ENCODE measurements around the gene FRMD4A.
"Not testable (repeated sequence)": the region's sequence is repeated elsewhere in the genome, so short reads cannot be mapped to it uniquely, and the experiment has no call there.

The FRMD4A gene

DNA sequence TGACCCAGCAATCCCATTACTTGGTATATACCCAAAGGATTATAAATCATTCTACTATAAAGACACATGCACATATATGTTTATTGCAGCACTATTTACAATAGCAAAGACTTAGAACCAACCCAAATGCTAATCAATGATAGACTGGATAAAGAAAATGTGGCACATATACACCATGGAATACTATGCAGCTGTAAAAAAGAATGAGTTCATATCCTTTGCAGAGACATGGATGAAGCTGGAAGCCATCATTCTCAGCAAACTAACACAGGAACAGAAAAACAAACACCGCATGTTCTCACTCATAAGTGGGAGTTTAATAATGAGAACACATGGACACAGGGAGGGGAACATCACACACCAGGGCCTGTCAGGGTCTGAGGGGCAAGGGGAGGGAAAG, 434.6 kb downstream of the FRMD4A start:
- DNase-seq: not testable (repeated sequence)

DNA sequence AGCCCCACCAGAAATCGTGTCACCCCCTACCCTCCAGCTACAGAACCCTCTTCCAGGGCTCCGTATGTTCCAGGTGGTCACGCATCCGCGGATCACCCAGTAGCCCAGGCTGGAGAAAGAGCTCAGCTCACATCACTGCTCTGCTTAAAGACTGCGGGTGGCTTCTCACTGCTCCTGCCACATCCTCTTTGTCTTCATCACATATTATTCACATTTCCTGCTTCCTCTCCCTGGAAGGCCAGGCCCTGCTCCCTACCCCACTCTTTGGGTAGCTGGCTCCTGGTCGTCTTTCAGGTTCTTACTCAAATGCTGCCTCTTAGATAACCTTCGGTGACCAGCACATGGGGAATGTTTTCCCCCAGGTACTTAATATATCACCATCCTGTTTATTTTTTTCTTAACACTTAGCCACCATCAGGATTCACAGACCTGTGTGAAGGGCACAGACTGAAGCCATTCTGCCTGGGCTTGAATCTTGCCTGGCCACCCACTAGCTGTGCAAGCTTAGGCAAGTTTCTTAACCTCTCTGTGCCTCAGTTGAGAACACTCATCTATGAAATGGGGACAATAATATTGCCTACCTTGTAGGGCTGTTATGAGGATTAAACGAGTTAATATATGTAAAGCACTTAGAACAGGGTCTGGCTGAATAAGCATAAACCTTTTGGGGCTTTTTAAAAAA, 436.2 kb downstream of the FRMD4A start:
- DNase-seq: no peak

DNA sequence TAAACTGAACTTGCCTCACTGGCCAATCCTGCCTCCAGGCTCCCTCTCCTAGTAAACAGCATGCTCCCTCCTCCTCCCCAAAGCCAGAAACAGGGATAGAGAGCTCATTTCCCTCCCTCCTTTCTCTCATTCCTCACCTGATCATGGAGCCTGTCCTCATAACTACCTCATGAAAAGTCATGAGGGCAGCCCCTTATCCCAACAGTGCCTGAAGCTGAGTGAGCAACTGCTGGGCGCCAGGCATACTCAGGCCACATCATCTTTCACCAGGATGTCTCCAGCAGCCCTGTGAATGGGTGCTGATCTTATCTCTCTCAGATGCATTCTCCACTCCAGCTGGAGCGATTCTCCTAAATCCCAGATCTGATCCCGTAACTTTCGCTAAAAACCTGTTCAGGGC, 436.8 kb downstream of the FRMD4A start:
- no peak for DNase-seq

DNA sequence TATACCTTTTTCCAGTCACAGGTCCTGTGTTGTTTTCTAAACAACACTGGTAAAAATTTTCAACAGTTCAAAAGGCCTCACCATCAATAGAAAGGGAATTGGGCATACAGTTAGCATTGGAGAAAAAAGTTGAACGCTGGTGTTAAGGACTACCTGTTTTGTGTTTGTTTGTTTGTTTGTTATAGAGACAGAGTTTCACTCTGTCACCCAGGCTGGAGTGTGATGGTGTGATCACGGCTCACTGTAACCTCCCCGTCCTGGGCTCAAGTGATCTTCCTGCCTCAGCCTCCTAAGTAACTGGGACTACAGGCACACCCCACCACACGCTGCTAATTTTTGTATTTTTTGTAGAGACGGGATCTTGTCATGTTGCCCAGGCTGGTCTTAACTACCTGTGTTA, 437.9 kb downstream of the FRMD4A start:
- no peak for DNase-seq

DNA sequence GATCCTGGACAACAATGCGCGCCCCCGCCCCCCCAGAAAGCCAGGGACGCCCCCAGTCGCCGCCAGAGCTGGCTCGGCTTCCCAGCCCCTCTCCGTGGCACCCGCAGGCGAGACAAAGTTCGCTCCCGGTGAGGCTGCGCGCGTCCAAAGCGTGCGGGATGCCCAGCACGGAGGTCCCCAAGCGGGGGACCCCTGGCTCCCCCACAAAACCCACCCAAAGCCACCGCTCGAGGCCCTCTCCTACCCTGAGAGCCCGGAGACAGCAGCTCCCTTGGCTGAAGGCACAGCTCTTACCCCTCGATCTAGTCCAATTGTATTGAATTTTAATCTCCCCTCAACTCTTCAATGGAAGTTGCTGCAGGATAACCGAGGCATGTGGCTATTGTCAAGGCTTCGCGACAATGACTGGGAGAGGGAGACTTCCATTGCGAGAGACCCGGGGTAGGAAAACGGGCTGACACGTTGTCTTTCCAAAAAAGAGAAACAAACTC, 438.7 kb downstream of the FRMD4A start:
- DNase-seq: no peak

DNA sequence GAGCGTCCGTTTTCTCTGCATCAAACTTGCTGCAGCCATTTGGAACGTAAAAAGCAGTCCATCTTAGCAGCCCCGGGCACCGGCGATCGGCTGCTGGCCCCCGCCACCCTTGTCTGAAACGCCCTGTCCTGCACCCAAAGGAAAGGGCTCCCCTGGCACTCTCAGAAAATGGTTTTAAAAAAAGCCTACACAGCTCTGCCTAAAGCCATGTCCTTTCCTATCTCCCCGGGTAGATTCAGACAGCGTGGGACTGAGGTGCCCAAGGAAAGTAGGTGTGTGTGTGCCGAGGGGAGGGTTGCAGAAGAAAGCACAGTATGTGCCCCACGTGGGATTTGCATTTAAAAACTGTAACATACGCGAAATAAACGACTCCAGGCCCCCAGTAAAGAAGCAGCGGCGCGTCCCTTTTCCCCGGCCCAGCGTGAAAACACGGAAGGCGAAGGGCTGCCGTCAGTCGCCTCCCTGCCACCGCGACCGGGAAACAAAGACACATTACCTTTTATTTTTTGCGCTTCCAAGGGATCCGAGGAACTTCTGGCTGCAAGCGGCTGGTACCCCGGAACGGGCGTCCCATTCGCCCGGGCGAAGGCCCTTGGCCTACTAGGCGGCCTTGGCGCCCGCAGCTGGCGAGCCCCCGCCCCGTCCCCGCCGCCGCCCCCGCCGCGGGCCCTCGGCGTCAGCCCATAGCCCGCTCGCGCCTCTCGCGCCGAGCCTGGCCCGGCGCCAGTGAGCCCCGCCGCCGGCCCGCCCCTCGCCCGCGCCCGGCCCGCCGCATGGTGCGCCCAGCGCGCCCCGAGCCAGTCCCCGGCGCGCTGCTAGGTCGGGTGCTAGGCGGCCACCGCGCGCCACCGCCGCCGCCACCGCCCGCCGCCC, 439.4 kb downstream of the FRMD4A start:
- no peak for DNase-seq

DNA sequence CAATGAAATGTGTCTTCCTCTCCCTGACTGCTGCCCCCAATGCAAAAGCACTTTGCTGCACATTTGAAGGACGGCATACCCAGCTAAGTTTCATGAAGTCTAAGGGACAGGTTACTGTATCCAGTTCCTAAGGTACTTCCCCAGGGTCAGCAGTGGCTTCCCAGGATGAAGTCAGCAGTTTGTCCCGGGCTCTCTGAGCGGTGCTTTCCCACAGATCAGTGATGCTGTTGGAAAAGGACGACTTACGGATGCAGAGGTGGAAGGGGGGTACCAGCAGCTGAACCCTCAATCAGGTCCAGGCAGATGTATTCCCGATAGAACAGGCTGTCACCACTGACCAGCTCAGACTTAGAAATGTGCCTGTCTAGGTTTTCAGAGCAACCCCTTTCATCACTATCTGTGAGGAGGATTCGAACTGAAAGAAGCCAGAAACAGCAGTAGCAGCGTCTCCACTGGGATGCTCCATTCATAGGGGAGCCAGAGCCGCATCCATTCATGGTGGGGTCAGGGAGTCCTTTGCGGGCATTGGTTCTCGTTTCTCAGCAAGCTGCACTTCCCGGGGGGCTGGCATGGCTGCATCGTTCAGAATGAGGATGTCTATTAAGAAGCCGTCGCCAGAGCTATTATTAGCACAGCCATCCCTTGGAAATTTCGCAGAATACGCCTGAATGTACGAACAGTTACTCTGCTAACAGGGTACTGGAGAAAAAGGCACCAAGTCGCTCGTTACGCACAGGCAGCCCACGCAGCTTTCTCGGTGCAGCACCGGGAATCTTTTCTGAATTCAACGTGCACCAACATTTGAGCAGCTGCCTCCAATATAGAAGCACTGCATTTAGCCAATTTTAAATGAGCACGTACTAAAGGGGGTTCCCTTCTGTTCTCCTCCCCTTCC, 440.2 kb downstream of the FRMD4A start:
- no peak for DNase-seq

DNA sequence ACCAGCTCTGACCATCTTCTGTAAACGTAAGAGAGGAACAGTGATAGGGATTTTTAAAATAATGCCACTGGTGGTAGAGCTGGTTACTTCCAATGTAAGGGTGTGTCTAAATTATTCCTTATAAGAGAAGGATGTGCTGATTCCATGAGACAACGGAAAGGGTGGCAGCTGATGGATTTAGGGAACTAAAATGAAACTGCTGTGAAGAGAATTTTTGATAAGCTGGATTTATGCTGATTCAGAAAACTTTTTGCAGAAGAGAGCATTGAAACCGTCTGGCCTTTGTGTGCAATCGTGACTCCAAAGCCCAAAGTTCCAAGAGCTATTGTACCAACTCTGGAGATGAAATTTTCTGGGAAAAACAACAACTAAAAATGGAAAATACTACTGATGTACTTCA, 443.0 kb downstream of the FRMD4A start:
- no peak for DNase-seq

DNA sequence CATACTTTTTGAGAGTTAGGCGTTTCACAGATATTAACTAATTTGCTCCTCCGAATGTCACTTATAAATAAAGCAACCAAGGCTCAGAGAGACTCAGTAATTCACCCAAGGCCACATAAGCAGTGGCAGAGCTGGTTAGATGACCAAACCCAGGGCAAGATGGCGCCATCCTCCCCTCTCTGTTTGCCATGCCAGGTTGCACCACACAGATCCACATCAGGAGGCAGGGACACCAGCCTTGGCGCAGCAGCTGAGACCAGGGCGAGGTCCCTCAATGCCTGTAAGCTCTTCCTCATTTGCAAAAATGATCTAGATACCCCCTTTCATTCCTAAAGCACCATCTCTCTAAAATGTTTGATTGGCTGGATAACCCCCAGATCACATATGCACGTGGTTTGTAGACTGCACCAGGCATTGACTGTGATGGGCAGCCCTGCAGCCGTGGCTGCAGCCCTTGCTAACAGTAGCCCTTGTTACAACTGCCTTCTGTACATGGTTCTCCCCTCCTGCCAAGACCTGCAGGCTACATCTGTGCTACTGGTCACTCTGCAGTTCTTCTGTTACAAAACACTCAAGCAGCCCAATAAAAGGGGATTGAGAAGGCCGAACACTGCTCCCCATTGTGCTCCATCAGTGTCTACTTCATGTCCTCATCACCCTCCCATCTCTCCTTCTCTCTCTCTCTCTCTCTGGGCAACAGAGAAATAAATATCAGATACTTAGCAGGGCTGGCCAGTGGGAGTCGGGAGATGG, 445.3 kb downstream of the FRMD4A start:
- DNase-seq: no peak

DNA sequence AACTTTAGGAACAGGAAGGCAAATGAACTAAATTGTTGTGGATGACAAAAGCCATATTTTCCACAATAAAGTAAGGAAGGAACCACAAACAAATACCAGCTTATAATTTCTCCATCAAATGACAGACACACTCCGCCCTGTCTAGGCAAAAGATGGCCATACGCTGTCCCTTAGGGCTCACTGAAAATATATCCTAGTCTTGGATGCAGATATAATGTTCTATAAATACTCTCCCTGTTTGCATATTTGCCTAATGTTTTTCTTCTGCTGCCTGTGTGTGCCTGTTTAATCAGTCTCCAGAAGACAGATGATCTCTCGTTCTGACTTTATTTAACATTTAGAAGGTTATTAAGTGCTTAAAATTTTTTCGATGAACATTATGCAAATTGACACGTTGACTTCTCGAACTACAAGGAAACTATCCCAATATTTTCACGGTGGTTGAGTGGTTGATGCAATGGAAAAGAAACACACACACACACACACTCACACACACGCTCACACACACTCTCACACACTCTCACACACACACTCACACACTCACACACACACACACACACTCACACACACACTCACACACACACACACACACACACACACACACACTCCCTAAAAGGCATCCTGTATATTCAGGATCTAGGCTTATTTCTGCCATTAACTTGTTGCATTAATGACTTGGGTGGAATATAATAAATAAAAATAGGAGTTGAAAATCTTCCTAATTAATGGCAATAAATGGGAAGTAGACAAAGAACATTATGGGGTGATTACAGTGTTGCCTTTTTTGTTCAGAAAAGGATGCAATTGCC, 446.9 kb downstream of the FRMD4A start:
- DNase-seq: no peak

DNA sequence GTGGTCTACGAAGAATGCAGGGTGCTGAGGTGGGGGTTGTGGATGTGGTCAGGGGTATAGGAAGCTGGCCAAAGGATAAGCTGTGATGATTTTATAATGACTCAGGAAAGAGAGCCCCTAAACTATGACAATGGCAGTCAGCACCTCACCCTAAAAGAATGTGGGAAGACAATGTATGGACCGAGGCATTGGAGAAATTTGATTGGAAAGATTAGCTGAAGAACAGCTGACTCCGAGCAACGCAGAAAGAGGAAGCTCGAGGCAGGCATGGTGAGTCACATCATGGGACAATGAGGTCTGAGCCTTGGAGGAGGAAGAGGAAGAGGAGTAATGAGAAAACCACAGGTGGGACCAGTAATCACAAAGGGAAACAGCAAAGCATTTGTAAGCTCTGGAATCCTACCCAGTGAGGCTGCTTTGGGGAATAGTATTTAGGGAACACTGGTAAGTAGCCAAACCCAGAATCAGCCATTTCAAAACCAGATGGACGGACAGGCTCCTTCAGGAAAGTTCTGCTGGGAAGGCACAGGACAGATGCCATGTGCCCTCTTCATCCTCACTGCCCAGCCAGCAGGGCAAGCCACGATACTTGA, 448.5 kb downstream of the FRMD4A start:
- DNase-seq: peak; percentile 2

DNA sequence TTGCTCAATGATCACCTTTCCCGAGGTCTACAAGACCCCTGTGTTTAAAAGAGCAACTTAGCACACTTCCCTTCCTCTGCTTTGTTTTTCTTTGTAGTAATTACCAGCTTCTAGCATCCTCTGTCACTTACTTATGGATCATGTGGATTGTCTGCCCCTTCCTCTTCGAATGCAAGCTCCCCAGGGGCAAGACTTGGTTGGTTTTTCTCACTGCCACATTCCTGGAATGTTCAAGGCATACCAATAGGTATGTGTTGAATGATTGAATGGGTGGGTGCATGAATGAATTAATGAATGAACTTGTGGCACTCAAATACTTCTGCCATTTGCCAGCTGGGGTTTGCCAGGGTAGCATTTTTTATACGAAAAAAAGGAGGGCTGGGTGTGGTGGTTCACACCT, 450.0 kb downstream of the FRMD4A start:
- no peak for DNase-seq

DNA sequence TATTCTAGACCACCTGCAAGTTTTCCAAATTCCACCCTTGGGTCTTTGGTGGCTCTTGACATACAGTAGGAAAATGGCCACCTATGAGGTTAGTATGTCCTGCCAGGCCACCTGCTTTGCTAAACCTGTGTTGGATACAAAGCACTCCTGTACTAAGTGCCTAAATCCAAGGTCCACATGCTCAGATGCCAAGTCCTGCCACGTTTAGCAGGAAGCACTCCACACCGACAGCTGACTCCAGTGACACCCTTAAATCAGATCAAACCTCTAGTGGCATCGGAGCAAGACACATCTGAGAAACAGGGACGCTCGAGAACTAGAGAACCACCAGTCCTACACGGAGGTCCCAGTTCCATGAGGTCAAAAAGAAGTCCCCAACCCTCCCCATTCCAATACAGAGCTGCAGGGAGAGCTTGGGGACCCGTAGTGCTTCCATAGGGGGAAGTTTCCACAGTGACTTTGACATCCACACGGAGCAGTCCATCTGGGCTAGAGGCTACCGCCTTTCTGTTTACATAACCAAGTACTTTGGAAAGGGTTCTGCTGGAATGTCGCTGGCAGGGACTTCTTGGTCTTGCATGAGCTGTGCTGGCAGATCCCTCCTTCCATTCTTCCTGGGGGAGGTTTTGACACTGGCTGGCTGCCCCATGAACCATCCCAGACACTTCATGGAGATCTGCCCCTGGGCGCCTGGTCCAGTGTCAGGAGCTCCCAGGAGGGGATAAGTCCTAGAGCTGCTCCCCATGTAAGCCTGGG, 453.4 kb downstream of the FRMD4A start:
- DNase-seq: no peak

DNA sequence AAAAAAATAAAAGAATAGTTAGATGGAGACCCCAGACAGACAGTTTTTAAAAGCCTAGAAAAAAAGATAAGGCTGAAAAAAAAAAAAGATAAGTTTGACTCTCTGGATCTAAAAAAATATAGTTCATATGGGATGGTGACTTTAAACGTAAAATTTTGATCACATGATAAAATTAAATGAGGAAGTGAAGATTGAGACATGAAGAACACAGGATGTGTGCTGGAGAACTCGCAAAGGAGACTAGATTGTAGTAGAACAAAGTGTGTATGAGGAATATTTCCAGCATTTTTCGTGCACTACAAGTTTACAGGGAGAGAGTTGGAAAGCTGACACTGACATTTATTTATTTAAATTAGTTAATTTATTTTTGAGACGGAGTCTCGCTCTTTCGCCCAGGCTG, 457.5 kb downstream of the FRMD4A start:
- no peak for DNase-seq

DNA sequence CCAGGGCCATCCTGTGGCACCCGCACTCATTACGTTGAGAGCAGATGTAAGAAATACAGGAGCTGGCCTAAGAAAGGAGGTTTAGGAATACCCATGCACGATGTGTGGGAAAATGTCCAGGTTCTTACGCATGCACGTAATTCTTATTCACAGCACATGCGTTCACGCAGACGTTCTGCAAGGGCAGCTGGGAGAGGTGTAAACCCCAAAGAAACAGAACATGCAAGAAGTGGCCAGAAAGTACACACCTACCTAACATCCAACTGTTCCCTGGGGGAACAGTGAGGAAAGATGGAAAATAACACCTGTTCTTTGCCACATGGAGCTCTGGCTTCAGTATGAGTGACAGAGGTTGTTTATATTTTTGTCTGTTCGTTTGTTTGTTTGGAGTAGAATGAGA, 458.3 kb downstream of the FRMD4A start:
- DNase-seq: no peak

DNA sequence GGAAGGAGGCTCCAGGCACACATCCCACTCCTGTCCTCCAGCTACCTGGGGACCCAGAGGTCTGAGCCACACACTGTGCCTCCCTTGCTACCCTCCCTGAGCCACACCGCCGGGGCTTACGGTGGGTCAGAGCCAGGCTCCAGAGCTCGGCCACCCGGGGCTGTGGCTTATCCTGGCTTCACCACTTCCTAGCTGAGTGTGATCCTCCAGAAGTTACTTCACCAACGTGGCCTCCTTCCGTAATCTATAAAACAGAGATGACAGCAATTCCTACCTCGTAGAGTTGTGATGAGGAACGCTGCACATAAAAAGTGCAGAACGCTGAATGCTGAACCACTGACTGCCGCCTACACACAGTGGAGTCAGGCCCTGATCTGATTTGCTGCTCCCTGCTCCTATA, 458.9 kb downstream of the FRMD4A start:
- no peak for DNase-seq

DNA sequence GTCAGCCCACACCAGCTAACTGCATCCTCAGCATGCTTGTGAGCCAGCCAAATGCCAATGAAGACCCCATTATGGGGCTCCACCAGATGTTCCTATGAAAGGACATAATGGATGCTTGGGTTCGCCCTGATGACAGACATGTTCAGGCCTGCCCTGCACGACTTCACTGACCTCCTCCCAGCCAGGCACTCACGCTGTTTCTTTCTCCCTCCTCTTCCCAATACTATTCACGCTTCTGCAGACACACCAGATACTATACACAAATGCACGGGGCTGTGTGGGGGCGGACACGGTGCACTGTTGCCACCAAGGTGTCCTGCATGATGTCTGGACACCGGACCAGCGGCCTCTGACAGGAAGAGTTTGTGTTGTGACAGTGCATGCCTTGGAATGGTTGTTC, 459.7 kb downstream of the FRMD4A start:
- no peak for DNase-seq

DNA sequence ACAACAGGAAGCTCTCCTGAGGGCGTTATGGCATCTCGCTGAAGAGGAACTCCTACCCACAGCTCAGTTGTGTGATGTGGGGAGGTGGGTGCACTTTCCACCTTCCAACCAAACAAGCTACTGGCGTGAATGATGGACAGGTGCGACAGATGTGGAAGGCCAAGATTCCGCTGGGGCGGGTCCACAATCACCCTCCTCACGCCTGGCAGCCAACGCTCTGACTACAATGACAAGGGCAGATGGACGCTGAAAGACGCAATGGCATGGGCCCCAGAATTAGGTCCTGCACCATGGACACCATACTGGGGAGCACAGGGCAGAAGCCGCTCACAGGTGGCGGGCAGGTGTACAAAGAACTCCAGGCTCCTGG, 461.4 kb downstream of the FRMD4A start:
- DNase-seq: no peak

DNA sequence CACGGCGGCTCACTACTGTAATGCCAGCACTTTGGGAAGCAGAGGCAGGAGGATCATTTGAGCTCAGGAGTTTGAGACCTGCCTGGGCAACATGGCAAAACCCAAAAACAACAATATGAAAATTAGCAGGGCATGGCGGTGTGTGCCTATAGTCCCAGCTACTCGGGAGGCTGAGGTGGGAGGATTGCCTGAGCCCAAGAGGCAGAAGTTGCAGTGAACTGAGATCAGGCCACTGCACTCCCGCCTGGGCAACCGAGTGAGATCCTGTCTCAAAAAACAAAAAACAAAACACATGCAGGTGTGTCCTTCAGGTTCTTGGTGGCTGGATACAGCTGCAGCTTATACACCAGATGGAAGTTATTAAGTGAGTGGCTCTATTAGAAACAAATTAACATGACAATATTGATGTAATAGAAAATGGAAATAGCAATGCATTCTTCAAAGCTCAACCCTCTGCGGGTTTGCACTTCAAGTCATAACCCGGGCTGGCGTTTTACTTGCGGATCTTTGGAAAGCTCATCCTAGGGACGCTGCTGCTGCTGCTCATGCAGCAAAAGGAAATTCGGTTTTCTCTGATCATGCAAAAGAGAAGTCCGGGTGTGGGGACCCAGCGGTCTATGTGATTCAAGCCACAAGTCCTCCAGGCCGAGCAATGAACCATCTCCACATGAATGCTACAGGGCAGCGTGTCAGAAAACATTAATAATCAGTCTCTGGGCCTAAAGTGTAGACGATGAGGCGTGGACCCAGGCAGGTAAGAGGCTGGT, 462.0 kb downstream of the FRMD4A start:
- DNase-seq: no peak

DNA sequence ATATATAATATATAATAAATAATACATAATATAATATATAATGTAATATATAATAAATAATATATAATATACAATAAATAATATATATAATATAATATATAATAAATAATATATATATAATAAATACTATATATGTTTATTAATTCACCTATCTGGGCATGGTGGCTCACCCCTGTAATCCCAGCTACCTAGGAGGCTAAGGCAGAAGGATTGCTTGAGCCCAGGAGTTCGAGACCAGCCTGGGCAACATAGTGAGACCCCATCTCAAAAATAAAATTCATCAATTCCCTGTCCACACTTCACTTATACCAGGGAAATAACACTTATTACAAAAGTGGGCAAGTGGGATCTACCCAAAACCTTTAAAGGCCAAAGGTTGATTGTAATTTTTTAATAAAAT, 462.9 kb downstream of the FRMD4A start:
- no peak for DNase-seq
